ENCODE data around the gene GLCE.
A peak's percentile ranks its signal among the peaks of the same experiment; 100 is the strongest.

The GLCE gene

DNA sequence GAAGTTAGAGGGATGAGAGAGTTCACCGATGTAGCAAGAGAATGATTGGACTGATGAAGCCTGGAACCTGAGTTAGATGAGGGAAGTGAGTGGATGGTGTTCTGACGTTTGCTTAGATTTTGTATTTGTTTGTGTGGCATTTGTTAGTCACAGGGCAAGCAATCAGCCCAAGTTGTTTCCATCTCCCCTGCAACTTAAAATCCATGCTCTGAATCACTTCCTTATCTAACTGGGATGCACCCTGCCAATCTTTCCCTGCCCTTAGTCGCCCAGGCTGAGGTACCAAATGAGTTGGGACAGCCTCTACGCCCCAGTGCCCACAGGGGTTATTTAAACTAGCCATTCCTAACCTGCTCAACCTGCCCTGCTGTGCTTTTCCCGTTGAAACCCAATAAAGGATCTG lies 150.9 kb downstream of the GLCE start:
- no peak overlapping the region for H3K18ac ChIP-seq (ENCODE audit: low read length)
- no peak overlapping the region for H3K23ac ChIP-seq (ENCODE audit: low read depth, low read length, poor library complexity)
- H3K4me2 ChIP-seq (ENCODE audit: insufficient read depth, low read length, poor library complexity, severe bottlenecking), result no peak overlapping the region
- no peaks in the 10 kb centered on the region for H3K36me3 ChIP-seq (replicated peaks in 1 of 2; ENCODE audit: control insufficient read depth in 2 of 2, insufficient read depth in 2 of 2, low read length in 2 of 2)
- H3K4me1 ChIP-seq (ENCODE audit: control insufficient read depth in 2 of 2, insufficient read depth in 1 of 2, low read depth in 1 of 2, low read length in 2 of 2), result peaks cover 0 to 3% of the 10 kb centered on the region in 2 donors
- H2BK120ac ChIP-seq (ENCODE audit: low read depth, low read length), result no peak overlapping the region
- H3K9ac ChIP-seq (ENCODE audit: low read depth, low read length, poor library complexity), result no peak overlapping the region
- no CpG with 5 or more reads among the region's 5 CpGs for WGBS, 2 donors (ENCODE audit: extremely low coverage in 2 of 2, insufficient read length in 2 of 2, insufficient replicate concordance in 1 of 2)
- H2AFZ ChIP-seq (ENCODE audit: low read length), result no peak overlapping the region
- no peak overlapping the region for H2BK5ac ChIP-seq (ENCODE audit: low read length)
- H2BK15ac ChIP-seq (ENCODE audit: low read length), result no peak overlapping the region
- no peak overlapping the region for H3K14ac ChIP-seq (ENCODE audit: low read length)
- H3K27me3 ChIP-seq (ENCODE audit: control insufficient read depth in 3 of 3, insufficient read depth in 3 of 3, low read depth in 1 of 3, low read length in 3 of 3), result peaks cover 0 to 41% (median 0%) of the 10 kb centered on the region in 3 experiments
- H2BK12ac ChIP-seq (ENCODE audit: low read length), result no peak overlapping the region
- H3K27ac ChIP-seq (replicated peaks; ENCODE audit: low read length), result no peak overlapping the region
- H3K9me3 ChIP-seq (replicated peaks in 1 of 2; ENCODE audit: control insufficient read depth in 2 of 2, insufficient read depth in 1 of 2, low read depth in 1 of 2, low read length in 2 of 2), result no peaks in the 10 kb centered on the region
- no peak overlapping the region for H3K4ac ChIP-seq (ENCODE audit: low read length)
- H4K8ac ChIP-seq (ENCODE audit: low read depth, low read length), result no peak overlapping the region
- H3K79me1 ChIP-seq (ENCODE audit: low read depth, low read length), result no peaks in the 10 kb centered on the region
- no peak overlapping the region for H4K91ac ChIP-seq (ENCODE audit: low read depth, low read length, poor library complexity)
- DNase-seq (ENCODE audit: low spot score), result no peak
- no peak overlapping the region for H2AK5ac ChIP-seq (ENCODE audit: low read depth, low read length)
- no peak overlapping the region for H3K4me3 ChIP-seq (ENCODE audit: low read length in 2 of 2)

GRCh38 chr15:69313432-69314000 lies 153.1 kb downstream of the GLCE start:
- Histone ChIP-seq H3K79me1 (ENCODE audit: low read depth, low read length) (no peaks in the 10 kb centered on the region), H3K14ac (ENCODE audit: low read length) (no peak overlapping the region), H3K18ac (ENCODE audit: low read length) (no peak overlapping the region), H3K36me3 (replicated peaks in 1 of 2; ENCODE audit: control insufficient read depth in 2 of 2, insufficient read depth in 2 of 2, low read length in 2 of 2) (no peaks in the 10 kb centered on the region), H2BK120ac (ENCODE audit: low read depth, low read length) (no peak overlapping the region), H3K4me2 (ENCODE audit: insufficient read depth, low read length, poor library complexity, severe bottlenecking) (no peak overlapping the region), H2BK15ac (ENCODE audit: low read length) (no peak overlapping the region), H3K4me3 (ENCODE audit: low read length in 2 of 2) (no peak overlapping the region), H3K27me3 (ENCODE audit: control insufficient read depth in 3 of 3, insufficient read depth in 3 of 3, low read depth in 1 of 3, low read length in 3 of 3) (peaks cover 0 to 50% (median 0%) of the 10 kb centered on the region in 3 experiments), H3K27ac (replicated peaks; ENCODE audit: low read length) (no peak overlapping the region), H3K9ac (ENCODE audit: low read depth, low read length, poor library complexity) (no peak overlapping the region), H3K4ac (ENCODE audit: low read length) (no peak overlapping the region), H3K4me1 (ENCODE audit: control insufficient read depth in 2 of 2, insufficient read depth in 1 of 2, low read depth in 1 of 2, low read length in 2 of 2) (peaks cover 0 to 3% of the 10 kb centered on the region in 2 donors), H3K23ac (ENCODE audit: low read depth, low read length, poor library complexity) (no peak overlapping the region), H2BK5ac (ENCODE audit: low read length) (no peak overlapping the region), H2AFZ (ENCODE audit: low read length) (no peak overlapping the region), H2AK5ac (ENCODE audit: low read depth, low read length) (peak overlapping the region; percentile 43), H2BK12ac (ENCODE audit: low read length) (peak overlapping the region; percentile 35), H4K91ac (ENCODE audit: low read depth, low read length, poor library complexity) (no peak overlapping the region), H3K9me3 (replicated peaks in 1 of 2; ENCODE audit: control insufficient read depth in 2 of 2, insufficient read depth in 1 of 2, low read depth in 1 of 2, low read length in 2 of 2) (no peaks in the 10 kb centered on the region), H4K8ac (ENCODE audit: low read depth, low read length) (no peak overlapping the region)
- no peak for DNase-seq (ENCODE audit: low spot score)
- WGBS, 2 donors (ENCODE audit: extremely low coverage in 2 of 2, insufficient read length in 2 of 2, insufficient replicate concordance in 1 of 2), result no CpG with 5 or more reads among the region's 8 CpGs

GRCh38 chr15:69314131-69314530 lies 153.7 kb downstream of the GLCE start:
- no peak overlapping the region for H3K4ac ChIP-seq (ENCODE audit: low read length)
- H3K36me3 ChIP-seq (replicated peaks in 1 of 2; ENCODE audit: control insufficient read depth in 2 of 2, insufficient read depth in 2 of 2, low read length in 2 of 2), result no peaks in the 10 kb centered on the region
- no peaks in the 10 kb centered on the region for H3K9me3 ChIP-seq (replicated peaks in 1 of 2; ENCODE audit: control insufficient read depth in 2 of 2, insufficient read depth in 1 of 2, low read depth in 1 of 2, low read length in 2 of 2)
- no peak overlapping the region for H3K18ac ChIP-seq (ENCODE audit: low read length)
- H2BK12ac ChIP-seq (ENCODE audit: low read length), result no peak overlapping the region
- H3K79me1 ChIP-seq (ENCODE audit: low read depth, low read length), result no peaks in the 10 kb centered on the region
- no peak overlapping the region for H3K4me3 ChIP-seq (ENCODE audit: low read length in 2 of 2)
- no peak overlapping the region for H2AK5ac ChIP-seq (ENCODE audit: low read depth, low read length)
- H3K27ac ChIP-seq (replicated peaks; ENCODE audit: low read length), result no peak overlapping the region
- DNase-seq (ENCODE audit: low spot score), result no peak
- no peak overlapping the region for H3K9ac ChIP-seq (ENCODE audit: low read depth, low read length, poor library complexity)
- no peak overlapping the region for H3K14ac ChIP-seq (ENCODE audit: low read length)
- no peak overlapping the region for H4K8ac ChIP-seq (ENCODE audit: low read depth, low read length)
- H2BK15ac ChIP-seq (ENCODE audit: low read length), result no peak overlapping the region
- H3K23ac ChIP-seq (ENCODE audit: low read depth, low read length, poor library complexity), result no peak overlapping the region
- H4K91ac ChIP-seq (ENCODE audit: low read depth, low read length, poor library complexity), result no peak overlapping the region
- WGBS, 2 donors (ENCODE audit: extremely low coverage in 2 of 2, insufficient read length in 2 of 2, insufficient replicate concordance in 1 of 2), result no CpG with 5 or more reads among the region's 6 CpGs
- H2BK120ac ChIP-seq (ENCODE audit: low read depth, low read length), result no peak overlapping the region
- H3K4me2 ChIP-seq (ENCODE audit: insufficient read depth, low read length, poor library complexity, severe bottlenecking), result no peak overlapping the region
- H3K4me1 ChIP-seq (ENCODE audit: control insufficient read depth in 2 of 2, insufficient read depth in 1 of 2, low read depth in 1 of 2, low read length in 2 of 2), result peaks cover 0 to 3% of the 10 kb centered on the region in 2 donors
- no peak overlapping the region for H2BK5ac ChIP-seq (ENCODE audit: low read length)
- H3K27me3 ChIP-seq (ENCODE audit: control insufficient read depth in 3 of 3, insufficient read depth in 3 of 3, low read depth in 1 of 3, low read length in 3 of 3), result peaks cover 0 to 50% (median 0%) of the 10 kb centered on the region in 3 experiments
- no peak overlapping the region for H2AFZ ChIP-seq (ENCODE audit: low read length)

DNA sequence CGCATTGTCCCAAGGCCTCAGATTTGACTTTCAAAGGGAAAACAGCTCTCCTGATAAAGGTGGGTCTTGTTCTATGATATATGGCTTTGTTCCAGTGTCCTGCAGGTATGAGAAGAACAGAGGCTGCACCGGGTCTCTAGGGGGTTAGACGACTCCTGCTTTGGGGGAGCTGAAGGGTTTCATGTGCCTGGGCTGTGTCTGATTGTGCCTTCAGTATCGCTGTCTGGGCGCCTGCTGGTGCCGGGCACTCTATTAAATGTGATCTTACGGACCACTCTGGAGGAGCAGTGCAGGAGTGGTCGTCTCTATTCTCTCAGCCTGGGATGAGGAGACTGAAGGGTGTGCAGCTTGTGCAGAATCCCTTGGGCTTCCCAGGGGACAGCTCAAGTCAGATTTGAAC lies 154.3 kb downstream of the GLCE start:
- Histone ChIP-seq H2BK12ac (ENCODE audit: low read length) (no peak overlapping the region), H3K4me3 (ENCODE audit: low read length in 2 of 2) (no peak overlapping the region)
- no CpG with 5 or more reads among the region's 8 CpGs for WGBS, 2 donors (ENCODE audit: extremely low coverage in 2 of 2, insufficient read length in 2 of 2, insufficient replicate concordance in 1 of 2)

More for the DNA sequence above, 154.3 kb downstream of the GLCE start:
- Histone ChIP-seq H2BK5ac (ENCODE audit: low read length) (no peak overlapping the region), H2AFZ (ENCODE audit: low read length) (no peak overlapping the region), H3K27ac (replicated peaks; ENCODE audit: low read length) (no peak overlapping the region), H3K14ac (ENCODE audit: low read length) (no peak overlapping the region), H3K23ac (ENCODE audit: low read depth, low read length, poor library complexity) (no peak overlapping the region), H3K4ac (ENCODE audit: low read length) (no peak overlapping the region), H3K18ac (ENCODE audit: low read length) (no peak overlapping the region), H2AK5ac (ENCODE audit: low read depth, low read length) (peak overlapping the region; percentile 51), H2BK120ac (ENCODE audit: low read depth, low read length) (no peak overlapping the region), H3K79me1 (ENCODE audit: low read depth, low read length) (no peaks in the 10 kb centered on the region), H3K9me3 (replicated peaks in 1 of 2; ENCODE audit: control insufficient read depth in 2 of 2, insufficient read depth in 1 of 2, low read depth in 1 of 2, low read length in 2 of 2) (no peaks in the 10 kb centered on the region), H4K91ac (ENCODE audit: low read depth, low read length, poor library complexity) (no peak overlapping the region), H3K4me2 (ENCODE audit: insufficient read depth, low read length, poor library complexity, severe bottlenecking) (no peak overlapping the region), H4K8ac (ENCODE audit: low read depth, low read length) (no peak overlapping the region), H3K9ac (ENCODE audit: low read depth, low read length, poor library complexity) (no peak overlapping the region), H3K4me1 (ENCODE audit: control insufficient read depth in 2 of 2, insufficient read depth in 1 of 2, low read depth in 1 of 2, low read length in 2 of 2) (peaks cover 0 to 3% of the 10 kb centered on the region in 2 donors), H3K36me3 (replicated peaks in 1 of 2; ENCODE audit: control insufficient read depth in 2 of 2, insufficient read depth in 2 of 2, low read length in 2 of 2) (no peaks in the 10 kb centered on the region), H3K27me3 (ENCODE audit: control insufficient read depth in 3 of 3, insufficient read depth in 3 of 3, low read depth in 1 of 3, low read length in 3 of 3) (peaks cover 0 to 54% (median 0%) of the 10 kb centered on the region in 3 experiments), H2BK15ac (ENCODE audit: low read length) (no peak overlapping the region)
- no peak for DNase-seq (ENCODE audit: low spot score)

All from neuronal stem cell (in vitro differentiated cells).